GF-D8 (cell line): ENCODE results near the gene SLC8B1.

Source experiments
- DNase-seq: peaks from one replicate; lab custom pipeline; 2025; lab: John Stamatoyannopoulos, UW

Gene SLC8B1

GRCh38 chr12:113318900-113319628 is 15.8 kb downstream of the SLC8B1 start:
- no peak for DNase-seq

GRCh38 chr12:113318046-113318656 is 16.8 kb downstream of the SLC8B1 start:
- DNase-seq = no peak

- DNase-seq = no peak
These were observed 17.8 kb downstream of the SLC8B1 start for GRCh38 chr12:113317122-113317521.

- DNase-seq = no peak
These were observed 18.8 kb downstream of the SLC8B1 start for GRCh38 chr12:113316155-113316554.

- DNase-seq = no peak
These were observed 19.6 kb downstream of the SLC8B1 start for GRCh38 chr12:113315358-113315757.

- DNase-seq = no peak
These were observed 20.8 kb downstream of the SLC8B1 start for GRCh38 chr12:113314121-113314529.

- no peak for DNase-seq
These were observed 24.4 kb downstream of the SLC8B1 start for GRCh38 chr12:113310489-113310888.

GRCh38 chr12:113306382-113306781 is 28.5 kb downstream of the SLC8B1 start:
- DNase-seq = no peak

- no peak for DNase-seq
These were observed 29.5 kb downstream of the SLC8B1 start for GRCh38 chr12:113305281-113305856.

GRCh38 chr12:113302886-113303640 is 31.8 kb downstream of the SLC8B1 start:
- peak; percentile 38 for DNase-seq

GRCh38 chr12:113302466-113302865 is 32.4 kb downstream of the SLC8B1 start:
- DNase-seq = no peak

GRCh38 chr12:113301811-113302210 is 33.1 kb downstream of the SLC8B1 start:
- no peak for DNase-seq

- DNase-seq = no peak
These were observed 35.2 kb downstream of the SLC8B1 start for GRCh38 chr12:113299619-113300237.

- DNase-seq = no peak
These were observed 35.9 kb downstream of the SLC8B1 start for GRCh38 chr12:113298861-113299545.

GRCh38 chr12:113298472-113298817 is 36.5 kb downstream of the SLC8B1 start:
- no peak for DNase-seq

- no peak for DNase-seq
These were observed 37.1 kb downstream of the SLC8B1 start for GRCh38 chr12:113297621-113298471.

- no peak for DNase-seq
These were observed 37.7 kb downstream of the SLC8B1 start for GRCh38 chr12:113297214-113297587.

GRCh38 chr12:113296557-113297213 is 38.2 kb downstream of the SLC8B1 start:
- no peak for DNase-seq

GRCh38 chr12:113295886-113296556 is 38.9 kb downstream of the SLC8B1 start:
- DNase-seq = no peak

GRCh38 chr12:113293100-113293499 is 41.8 kb downstream of the SLC8B1 start:
- DNase-seq = no peak
